Adipose tissue (tissue), 3 donors: ENCODE data around the gene EXOG. TPM values are rescaled to one million over a fixed set of nuclear protein-coding genes. Genes with fewer than 3 reads are reported as not detected.
"Not testable (repeated sequence)": the region's sequence is repeated elsewhere in the genome, so short reads cannot be mapped to it uniquely, and the experiment has no call there.

ENCODE experiments used
- H3K27ac ChIP-seq: one replicate; pipeline ENCODE4 v1.5.1; 2013; ENCODE audit warnings: low read depth, low read length
- whole genome bisulfite sequencing, 3 donors: extraction: QIAGEN DNeasy Blood & Tissue Kit; methylation state at CpG; one replicate each; pipeline ENCODE4 v1.1.7; 2013; 5-methylcytosine and 5-hydroxymethylcytosine counted together
- polyA plus RNA-seq, 3 donors: library from polyadenylated mRNA; stranded (reverse); fragments of 200-250 nt; gene quantifications; one replicate each; pipeline ENCODE4 v1.2.3, GENCODE V29; 2013
- donor health status: healthy with polysubstance abuse.
- donor health status: Bipolar disorder and iron deficiency.
- donor health status: healthy.

The EXOG gene
- polyA plus RNA-seq, 3 donors = 2.2 to 7.8 (median 3.0) TPM

DNA sequence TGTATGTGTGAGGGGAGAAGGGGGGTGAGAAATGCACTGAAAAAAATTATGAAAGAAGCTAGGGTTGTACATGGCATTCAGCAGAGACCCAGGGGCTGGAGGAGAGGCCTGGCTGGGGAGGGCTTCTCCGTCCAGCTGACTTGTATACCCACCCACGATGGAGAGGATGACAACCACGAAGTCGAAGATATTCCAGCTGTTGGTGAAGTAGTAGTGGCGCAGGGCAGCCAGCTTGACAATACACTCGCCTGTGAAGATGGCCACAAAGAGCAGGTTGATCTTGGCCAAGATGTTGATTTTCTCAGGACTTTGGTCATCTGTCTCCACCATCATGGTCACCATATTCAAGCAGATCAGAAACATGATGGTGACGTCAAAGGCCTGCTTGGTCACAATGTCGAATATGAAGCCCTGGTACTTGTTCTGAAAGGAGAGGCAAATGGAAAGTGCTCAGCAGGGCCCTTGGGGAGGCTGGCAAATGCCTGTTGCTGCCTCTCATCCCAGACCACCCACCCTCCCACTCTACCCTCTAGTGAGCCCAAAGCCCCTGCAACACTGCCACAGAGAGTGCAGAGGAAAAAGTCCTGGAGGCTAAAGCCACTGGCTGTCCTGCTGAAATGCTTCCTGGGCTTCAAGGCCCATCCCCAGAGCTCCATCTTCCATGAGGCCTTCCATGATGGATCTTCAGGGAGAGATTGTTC, 58.1 kb downstream of the EXOG start:
- no peak overlapping the region for H3K27ac ChIP-seq
- 89 to 93% (median 91%) methylated on average over 8 of the region's 8 CpGs for WGBS, 3 donors

- H3K27ac ChIP-seq = no peak overlapping the region
- 86 to 88% (median 86%) methylated on average over 6 of the region's 6 CpGs for WGBS, 3 donors
Observed at GRCh38 chr3:38555149-38555840, 59.2 kb downstream of the EXOG start.

GRCh38 chr3:38555926-38556325, 59.8 kb downstream of the EXOG start:
- WGBS, 3 donors = 87 to 97% (median 97%) methylated on average over 2 of the region's 2 CpGs
- H3K27ac ChIP-seq = no peak overlapping the region

GRCh38 chr3:38556640-38557358, 60.7 kb downstream of the EXOG start:
- WGBS, 3 donors = 62 to 85% (median 84%) methylated on average over 4 of the region's 4 CpGs
- no peak overlapping the region for H3K27ac ChIP-seq

- no peak overlapping the region for H3K27ac ChIP-seq
- 68 to 83% (median 70%) methylated on average over 1 of the region's 1 CpG for WGBS, 3 donors
Observed at GRCh38 chr3:38558864-38559263, 62.7 kb downstream of the EXOG start.

DNA sequence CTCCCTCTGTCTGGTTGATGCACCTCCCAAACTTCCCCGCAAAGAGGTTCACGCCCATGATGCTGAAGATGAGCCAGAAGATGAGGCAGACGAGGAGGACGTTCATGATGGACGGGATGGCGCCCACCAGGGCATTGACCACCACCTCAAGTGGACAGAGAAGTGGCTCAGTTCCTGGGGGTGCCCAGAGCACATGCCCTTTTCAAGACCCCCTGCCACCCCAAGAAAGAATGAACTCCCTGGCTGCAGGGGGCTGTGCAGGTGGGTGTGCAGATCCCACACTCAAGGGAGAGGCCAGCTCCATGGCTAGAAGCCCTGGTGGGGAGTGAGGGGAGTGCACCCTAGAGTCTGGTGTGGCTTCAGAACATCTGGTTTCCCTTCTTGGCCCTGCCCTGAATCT, 64.1 kb downstream of the EXOG start:
- H3K27ac ChIP-seq = no peak overlapping the region
- WGBS, 3 donors = 90 to 95% (median 95%) methylated on average over 6 of the region's 6 CpGs

- H3K27ac ChIP-seq = no peak overlapping the region
- WGBS, 3 donors = 82 to 91% (median 83%) methylated on average over 7 of the region's 7 CpGs
Observed at GRCh38 chr3:38560996-38561717, 65.0 kb downstream of the EXOG start.

- WGBS, 3 donors = 62 to 82% (median 81%) methylated on average over 10 of the region's 10 CpGs
- H3K27ac ChIP-seq = no peak overlapping the region
Observed at GRCh38 chr3:38561746-38562466, 65.8 kb downstream of the EXOG start.

GRCh38 chr3:38562467-38562925, 66.4 kb downstream of the EXOG start:
- H3K27ac ChIP-seq = no peak overlapping the region
- 90 to 99% (median 99%) methylated on average over 7 of the region's 7 CpGs for WGBS, 3 donors

- no peak overlapping the region for H3K27ac ChIP-seq
- 86 to 91% (median 88%) methylated on average over 15 of the region's 15 CpGs for WGBS, 3 donors
Observed at GRCh38 chr3:38563070-38563885, 67.1 kb downstream of the EXOG start.

- whole genome bisulfite sequencing, 3 donors = 87 to 95% (median 89%) methylated on average over 10 of the region's 10 CpGs
- H3K27ac ChIP-seq = no peak overlapping the region
Observed at GRCh38 chr3:38563886-38564270, 67.7 kb downstream of the EXOG start.

GRCh38 chr3:38564631-38565338, 68.6 kb downstream of the EXOG start:
- 93 to 98% (median 97%) methylated on average over 6 of the region's 6 CpGs for WGBS, 3 donors
- H3K27ac ChIP-seq = no peak overlapping the region

- whole genome bisulfite sequencing, 3 donors = 89 to 93% (median 92%) methylated on average over 13 of the region's 13 CpGs
- H3K27ac ChIP-seq = no peak overlapping the region
Observed at GRCh38 chr3:38565339-38566214, 69.4 kb downstream of the EXOG start.

- no peak overlapping the region for H3K27ac ChIP-seq
- 77 to 96% (median 86%) methylated on average over 13 of the region's 13 CpGs for WGBS, 3 donors
Observed at GRCh38 chr3:38566215-38566528, 70.0 kb downstream of the EXOG start.

DNA sequence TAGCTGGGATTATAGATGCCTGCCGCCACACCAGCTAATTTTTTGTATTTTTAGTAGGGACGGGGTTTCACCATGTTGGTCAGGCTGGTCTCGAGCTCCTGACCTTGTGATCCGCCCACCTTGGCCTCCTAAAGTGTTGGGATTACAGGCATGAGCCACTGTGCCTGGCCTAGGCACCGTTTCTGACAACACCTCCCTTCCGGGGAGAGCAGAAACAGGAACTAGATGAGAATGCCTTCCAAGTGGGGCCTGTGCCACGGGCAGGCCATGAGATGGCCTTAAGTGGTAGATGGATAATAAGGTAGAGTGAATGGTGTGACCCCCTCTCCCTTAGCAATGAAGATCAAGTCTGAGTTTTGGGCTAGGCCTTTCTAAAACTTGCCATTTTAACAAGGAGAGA, 70.7 kb downstream of the EXOG start:
- H3K27ac ChIP-seq = not testable (repeated sequence)
- WGBS, 3 donors = 77 to 81% (median 81%) methylated on average over 7 of the region's 7 CpGs

DNA sequence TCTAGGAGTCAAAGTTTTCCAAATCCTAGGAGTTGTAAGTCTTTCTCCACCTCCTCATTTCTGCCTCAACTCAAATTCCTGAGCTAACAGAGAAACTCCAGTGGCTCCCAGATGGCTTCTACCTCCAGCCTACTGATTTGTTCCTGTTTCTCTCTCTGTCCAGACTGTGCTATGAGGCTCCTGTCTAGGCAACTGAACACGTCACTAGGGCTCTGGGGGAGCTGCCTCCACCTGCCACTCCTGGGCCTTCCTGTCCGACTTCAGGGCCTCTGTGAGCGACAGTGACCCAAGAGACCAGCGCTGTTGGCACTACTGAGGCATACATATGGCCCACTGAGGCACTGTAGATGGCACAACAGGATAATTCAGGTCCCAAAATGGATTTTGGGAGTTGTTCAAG, 71.4 kb downstream of the EXOG start:
- WGBS, 3 donors = 83 to 91% (median 87%) methylated on average over 4 of the region's 4 CpGs

More for the DNA sequence above, 71.4 kb downstream of the EXOG start:
- no peak overlapping the region for H3K27ac ChIP-seq
